GM21825 (cell line): ENCODE measurements around the gene LAIR2.

Source experiments
- ATAC-seq: cut with Tn5 transposase; IDR thresholded peaks from one replicate; pipeline ENCODE4 v1.9.1; 2021; ENCODE audit warnings: mild to moderate bottlenecking, moderate library complexity; ENCODE audit not compliant: unreplicated experiment

Gene LAIR2

GRCh38 chr19:54530866-54531265 is 28.2 kb downstream of the LAIR2 start:
- ATAC-seq, result no peak

- peak; percentile 76 for ATAC-seq
These were observed 29.9 kb downstream of the LAIR2 start for GRCh38 chr19:54532528-54532927.

GRCh38 chr19:54533476-54533875 is 30.8 kb downstream of the LAIR2 start:
- ATAC-seq, result no peak

DNA sequence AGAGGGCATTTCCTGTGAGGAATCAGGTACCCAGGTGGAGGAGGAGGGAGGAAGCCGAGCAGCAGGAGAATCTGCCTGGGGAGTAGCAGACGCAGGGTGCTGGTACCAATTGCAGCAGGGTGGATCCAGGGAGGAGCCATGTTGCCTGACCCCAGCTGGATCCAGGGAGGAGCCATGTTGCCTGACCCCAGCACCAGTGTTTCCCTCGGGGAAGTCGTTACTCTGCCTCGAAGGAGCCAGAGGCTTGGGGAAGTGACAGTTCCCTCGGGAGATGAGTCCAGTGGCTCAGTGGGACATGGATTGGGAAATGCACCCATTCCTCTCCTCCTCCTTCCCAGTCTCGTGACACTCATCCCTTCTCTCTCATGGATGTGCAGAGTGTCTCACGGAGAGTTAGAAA is 31.5 kb downstream of the LAIR2 start:
- no peak for ATAC-seq

DNA sequence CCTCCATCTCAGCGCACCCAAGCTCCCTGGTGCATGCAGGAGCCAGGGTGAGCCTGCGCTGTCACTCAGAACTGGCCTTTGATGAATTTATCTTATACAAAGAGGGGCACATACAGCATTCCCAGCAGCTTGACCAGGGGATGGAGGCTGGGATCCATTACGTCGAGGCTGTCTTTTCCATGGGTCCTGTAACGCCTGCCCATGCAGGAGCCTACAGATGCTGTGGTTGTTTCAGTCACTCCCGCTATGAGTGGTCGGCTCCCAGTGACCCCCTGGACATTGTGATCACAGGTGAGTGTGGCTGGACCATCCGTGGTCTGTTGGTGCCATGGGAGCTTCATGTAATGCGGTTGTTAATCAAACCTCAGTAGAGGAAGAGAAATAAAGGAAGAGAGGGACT is 33.0 kb downstream of the LAIR2 start:
- no peak for ATAC-seq

DNA sequence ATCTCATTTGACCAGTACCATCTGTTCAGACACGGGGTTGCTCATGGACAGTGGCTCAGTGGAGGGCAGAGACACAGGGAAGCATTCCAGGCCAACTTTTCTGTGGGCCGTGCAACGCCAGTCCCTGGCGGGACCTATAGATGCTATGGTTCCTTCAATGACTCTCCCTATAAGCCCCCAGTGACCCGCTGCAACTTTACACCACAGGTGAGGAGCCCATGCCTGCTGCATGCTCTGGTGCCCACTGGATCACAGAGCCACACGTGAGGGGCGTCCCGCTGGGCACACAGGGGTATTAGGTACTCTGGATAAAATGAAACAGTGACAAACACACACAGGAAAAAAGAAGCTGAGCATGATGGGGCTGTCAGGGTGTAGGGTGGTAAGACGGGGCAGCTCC is 34.3 kb downstream of the LAIR2 start:
- no peak for ATAC-seq

GRCh38 chr19:54541712-54542111 is 39.1 kb downstream of the LAIR2 start:
- ATAC-seq, result no peak

DNA sequence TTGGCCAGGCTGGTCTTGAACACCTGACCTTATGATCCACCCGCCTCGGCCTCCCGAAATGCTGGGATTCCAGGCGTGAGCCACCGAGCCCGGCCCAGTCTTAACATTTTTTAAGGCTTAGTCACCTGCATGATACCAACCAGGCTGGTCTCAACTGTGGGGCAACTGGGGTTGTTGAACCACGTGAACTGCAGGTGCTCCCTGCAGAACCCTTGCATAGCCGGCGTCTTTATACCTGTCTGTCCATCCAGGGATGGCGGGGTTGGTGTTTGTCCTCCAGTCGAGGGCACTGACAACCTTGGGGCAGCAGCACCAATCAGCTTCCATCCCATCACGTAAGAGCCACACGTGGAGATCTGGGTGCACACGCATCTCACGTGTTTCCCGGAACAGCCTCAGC is 46.2 kb downstream of the LAIR2 start:
- no peak for ATAC-seq

- no peak for ATAC-seq
These were observed 46.6 kb downstream of the LAIR2 start for GRCh38 chr19:54549224-54549623.

DNA sequence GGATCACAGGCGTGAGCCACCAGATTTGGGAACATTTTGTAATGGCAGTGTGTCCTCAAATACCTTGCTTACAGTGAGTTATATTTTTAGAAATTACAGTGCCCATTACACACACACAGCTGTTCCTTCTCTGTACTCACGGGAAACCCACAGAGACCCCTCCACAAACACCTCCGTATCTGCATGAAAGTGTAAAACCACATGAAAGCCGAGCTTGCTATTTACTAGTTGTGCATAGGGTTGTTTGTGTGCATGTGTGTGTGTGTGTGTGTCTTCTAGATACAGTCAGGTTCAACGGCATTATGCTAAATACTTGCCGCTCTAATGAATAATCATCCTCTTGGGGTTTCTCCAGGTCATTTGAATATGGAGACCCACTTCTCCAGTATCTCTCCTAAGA is 48.7 kb downstream of the LAIR2 start:
- no peak for ATAC-seq

GRCh38 chr19:54551950-54552912 is 49.6 kb downstream of the LAIR2 start:
- no peak for ATAC-seq

DNA sequence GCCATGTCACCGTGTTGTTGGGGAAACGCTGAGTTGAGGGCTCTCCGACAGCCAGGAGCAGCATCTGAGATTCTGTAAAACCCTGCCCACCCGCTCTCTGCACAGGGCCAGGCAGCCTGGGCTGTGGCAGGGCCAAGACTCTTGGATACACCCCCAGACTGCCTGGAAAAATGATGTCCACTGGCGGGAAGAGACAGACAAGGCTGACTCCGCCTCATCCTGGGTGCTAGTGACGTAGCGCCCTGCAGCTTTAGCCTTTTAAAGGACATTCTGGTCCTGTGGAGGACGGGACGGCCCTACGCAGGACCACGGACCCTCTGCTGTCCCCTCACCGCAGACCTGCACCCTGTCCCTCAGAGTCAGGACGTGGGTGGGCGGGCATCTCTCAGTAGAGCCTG is 50.3 kb downstream of the LAIR2 start:
- no peak for ATAC-seq

DNA sequence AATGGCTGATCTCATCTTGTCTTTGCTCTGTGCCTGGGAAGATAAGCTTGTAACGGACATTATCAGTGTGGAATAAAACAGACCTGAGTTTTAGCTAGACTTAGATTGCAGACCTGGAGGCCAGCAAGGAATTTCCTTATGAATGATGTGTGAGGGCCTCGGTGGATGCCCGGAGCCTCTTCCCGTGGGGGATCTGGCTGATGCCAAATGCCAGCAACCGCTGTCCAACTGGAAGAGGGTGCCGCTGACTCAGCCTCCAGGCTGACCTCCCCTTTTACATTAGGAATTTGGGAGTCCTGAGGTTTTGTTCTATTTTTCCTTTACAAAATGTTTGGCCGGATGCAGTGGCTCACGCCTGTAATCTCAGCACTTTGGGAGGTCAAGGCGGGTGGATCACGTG is 51.4 kb downstream of the LAIR2 start:
- ATAC-seq, result no peak

DNA sequence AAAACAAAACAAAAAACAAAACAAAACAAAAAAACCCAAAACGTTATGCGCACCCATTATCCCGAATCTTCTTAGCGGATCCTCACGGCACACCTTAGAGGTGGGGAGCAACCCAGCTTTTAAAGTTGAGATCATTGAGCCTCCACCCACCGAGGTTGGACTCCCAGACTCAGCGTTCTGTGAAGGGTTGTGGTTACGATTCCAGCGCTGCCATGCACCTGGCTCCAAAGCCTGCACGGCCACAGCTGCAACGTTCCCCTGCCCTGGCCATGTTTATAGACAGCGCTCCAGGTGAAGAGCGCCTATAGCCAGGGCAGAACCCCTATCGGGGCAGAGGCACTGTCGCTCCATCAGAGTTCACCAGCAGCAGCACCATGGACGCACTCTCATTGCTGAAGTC is 52.3 kb downstream of the LAIR2 start:
- no peak for ATAC-seq

DNA sequence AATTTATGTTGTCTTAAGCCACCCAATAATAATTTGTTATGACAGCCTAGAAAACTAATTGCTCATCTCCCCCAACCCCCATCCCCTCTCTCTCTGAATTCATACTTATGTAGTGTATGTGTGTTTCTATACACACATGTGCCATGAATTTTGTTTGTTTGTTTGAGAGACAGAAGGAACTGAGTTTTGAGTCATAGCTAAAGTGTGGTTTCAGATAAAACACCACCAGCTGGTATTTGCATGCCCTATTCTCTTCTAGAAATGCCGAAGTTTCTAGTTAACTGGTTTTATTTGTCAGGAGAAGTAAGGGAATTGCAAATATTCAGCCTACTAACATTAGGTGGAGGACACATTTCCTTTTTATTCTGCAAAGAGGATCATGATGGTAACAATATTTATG is 53.6 kb downstream of the LAIR2 start:
- no peak for ATAC-seq

DNA sequence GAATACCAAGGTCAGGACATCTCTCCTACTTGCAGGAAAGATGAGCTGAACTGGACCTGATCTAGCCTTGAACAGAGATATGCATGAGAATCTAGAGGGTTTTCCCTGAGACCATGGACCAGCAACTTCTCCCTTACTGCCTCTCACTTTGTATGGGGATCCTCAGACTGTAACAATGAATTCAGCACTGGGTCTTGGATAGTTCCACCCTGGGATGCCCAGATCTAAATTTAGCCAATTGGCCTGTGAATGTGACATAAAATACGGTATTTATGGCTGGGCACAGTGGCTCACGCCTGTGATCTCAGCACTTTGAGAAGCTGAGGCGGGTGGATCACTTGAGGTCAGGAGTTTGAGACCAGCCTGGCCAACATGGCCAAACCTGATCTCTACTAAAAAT is 55.7 kb downstream of the LAIR2 start:
- no peak for ATAC-seq
